ENCODE measurements around the gene ACTRT2.

Gene ACTRT2

DNA sequence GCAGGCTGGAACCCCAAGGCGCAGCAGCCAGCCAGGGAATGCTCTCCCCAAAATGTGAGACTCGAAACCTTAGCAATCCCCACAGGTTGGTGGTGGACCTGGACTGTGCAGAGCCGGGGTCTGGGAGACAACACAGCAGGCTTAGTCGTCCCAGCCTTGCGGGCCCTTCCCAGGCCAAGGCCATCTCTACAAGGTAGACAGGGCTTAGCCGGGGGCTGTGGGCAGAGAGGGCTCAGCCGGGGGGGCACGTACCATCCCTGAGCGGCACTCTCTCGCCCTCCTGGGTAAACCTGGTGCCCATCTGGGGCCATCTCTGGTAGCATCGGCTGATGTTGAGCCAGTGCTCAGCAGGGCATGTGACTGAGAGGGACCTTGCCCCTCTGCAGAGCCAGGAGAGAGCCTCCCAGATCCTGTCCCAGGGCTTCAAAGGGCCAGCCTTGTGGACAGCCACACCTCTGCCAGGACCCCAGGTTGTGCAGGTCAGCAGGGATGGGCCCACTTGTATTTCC, 2.2 kb upstream of the ACTRT2 start:
- DNase-seq = no peak

GRCh38 chr1:3019516-3020051, 1.7 kb upstream of the ACTRT2 start:
- no peak for DNase-seq

DNA sequence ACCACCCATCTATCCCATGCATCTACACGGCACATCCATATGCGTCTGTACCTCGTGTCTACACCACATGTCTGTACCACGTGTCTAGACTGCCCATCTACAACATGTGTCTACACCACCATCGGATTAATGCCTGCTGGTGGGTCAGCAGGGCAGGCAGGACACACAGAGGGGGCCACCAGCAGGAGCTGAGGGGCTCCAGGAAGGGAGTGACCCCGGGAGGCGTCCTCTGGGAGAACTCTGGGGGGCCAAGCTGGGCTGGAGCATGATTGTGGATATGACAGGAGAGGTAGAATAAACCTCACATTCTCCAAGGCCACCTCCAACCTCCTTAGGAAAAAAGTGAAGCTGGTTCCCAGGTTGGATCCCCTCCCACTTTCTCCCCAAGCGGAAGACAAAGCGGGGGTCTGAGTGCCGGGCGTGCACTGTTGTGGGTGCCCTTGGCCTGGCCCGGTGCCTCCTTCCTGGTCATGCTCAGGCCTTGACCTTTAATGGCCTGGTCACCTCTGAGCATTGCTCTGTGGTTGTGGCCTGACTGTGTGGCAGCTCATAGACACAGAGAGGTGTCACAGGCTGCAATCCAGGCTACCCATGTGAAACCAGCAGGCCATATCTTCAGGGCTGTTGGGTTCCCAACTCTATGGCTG, 881 bp upstream of the ACTRT2 start:
- no peak for DNase-seq

DNA sequence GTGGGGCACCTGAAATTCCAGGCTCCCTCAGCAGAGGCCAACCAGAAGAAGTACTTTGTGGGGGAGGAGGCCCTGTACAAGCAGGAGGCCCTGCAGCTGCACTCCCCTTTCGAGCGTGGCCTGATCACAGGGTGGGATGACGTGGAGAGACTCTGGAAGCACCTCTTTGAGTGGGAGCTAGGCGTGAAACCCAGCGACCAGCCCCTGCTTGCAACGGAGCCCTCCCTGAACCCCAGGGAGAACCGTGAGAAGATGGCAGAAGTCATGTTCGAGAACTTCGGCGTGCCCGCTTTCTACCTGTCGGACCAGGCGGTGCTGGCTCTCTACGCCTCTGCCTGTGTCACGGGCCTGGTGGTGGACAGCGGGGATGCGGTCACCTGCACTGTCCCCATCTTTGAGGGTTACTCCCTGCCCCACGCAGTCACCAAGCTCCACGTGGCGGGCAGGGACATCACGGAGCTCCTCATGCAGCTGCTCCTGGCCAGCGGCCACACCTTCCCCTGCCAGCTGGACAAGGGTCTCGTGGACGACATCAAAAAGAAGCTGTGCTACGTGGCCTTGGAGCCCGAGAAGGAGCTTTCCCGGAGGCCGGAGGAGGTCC, 634 bp downstream of the ACTRT2 start:
- no peak for DNase-seq

DNA sequence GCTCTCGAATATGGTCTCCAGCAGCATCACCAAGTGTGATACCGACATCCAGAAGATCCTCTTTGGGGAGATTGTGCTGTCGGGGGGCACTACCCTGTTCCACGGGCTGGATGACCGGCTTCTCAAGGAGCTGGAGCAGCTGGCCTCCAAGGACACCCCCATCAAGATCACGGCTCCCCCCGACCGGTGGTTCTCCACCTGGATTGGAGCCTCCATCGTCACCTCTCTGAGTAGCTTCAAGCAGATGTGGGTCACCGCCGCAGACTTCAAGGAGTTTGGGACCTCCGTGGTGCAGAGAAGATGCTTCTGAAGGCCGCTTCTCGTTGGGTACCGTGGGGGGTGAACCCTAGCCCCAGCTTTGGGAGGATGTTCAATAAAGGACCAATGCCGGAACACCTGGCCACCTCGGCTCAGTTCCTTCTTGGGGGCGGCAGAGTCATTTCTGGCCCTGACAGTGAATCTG, 1.3 kb downstream of the ACTRT2 start:
- DNase-seq = no peak

GRCh38 chr1:3022976-3023375, 1.7 kb downstream of the ACTRT2 start:
- no peak for DNase-seq

DNA sequence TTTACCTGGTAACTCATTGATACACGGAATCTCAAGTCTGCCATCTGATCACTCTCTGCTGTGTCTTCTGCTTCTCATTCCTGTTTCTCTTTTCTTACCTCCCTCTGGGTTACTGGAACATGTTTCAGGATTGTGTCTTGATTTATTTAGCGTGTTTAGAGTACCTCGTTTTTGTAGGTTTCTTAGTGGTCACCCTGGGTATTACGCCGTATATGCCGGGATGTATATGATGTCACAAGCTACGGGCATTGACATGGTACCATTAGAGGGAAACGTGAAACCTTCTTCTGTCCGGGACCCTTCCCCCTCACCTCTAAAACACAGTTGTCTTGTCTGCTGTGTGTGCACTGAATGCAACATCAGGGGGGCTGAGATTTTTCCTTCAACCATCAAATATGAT, 2.8 kb downstream of the ACTRT2 start:
- DNase-seq = no peak

- DNase-seq = no peak
Measured at GRCh38 chr1:3024588-3024987, 3.3 kb downstream of the ACTRT2 start.

DNA sequence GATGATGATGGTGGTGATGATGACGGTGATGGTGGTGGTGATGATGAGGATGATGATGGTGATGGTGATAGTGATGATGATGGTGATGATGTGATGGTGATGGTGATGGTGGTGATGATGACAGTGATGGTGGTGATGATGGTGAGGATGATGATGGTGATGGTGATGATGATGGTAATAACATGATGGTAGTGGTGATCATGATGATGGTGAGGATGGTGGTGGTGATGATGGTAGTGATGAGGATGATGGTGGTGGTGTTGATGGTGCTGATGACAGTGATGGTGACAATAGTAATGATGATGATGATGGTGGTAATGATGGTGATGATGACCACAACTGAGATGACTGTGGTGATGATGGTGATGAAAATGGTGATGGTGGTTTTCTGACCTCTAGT, 4.9 kb downstream of the ACTRT2 start:
- no peak for DNase-seq

- no peak for DNase-seq
Measured at GRCh38 chr1:3026581-3027391, 5.5 kb downstream of the ACTRT2 start.

- no peak for DNase-seq
Measured at GRCh38 chr1:3027611-3028371, 6.5 kb downstream of the ACTRT2 start.

DNA sequence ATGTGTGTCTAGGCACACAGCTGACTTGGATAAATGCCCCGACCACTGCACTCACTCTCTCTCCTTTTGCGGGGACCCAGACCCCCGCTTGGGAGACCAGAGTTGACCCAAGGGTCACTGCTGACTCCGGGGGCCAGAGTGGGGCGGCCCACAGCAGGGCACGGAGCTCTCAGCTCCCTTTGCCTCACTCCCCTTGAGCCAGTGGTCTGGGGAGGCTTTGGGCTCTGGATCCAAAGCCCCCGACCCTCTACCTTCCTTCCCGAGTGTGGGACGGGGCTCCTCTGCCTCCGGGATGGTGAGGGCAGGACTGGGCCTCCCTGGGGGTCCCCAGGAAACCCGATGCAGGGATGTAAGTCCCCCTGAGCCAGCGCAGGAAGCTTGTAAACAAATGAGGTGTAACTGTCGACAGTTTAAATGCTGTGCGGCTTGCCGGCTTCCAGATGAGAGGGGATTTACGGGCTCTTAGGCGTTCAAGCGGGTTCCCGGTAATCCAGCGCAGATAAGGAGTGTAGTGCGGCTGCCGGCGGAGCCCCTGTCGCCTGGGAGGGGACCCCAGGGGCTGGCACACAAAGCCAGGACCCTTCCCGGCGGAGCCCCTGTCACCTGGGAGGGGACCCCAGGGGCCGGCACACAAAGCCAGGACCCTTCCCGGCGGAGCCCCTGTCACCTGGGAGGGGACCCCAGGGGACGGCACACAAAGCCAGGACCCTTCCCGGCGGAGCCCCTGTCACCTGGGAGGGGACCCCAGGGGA, 7.4 kb downstream of the ACTRT2 start:
- DNase-seq = no peak

DNA sequence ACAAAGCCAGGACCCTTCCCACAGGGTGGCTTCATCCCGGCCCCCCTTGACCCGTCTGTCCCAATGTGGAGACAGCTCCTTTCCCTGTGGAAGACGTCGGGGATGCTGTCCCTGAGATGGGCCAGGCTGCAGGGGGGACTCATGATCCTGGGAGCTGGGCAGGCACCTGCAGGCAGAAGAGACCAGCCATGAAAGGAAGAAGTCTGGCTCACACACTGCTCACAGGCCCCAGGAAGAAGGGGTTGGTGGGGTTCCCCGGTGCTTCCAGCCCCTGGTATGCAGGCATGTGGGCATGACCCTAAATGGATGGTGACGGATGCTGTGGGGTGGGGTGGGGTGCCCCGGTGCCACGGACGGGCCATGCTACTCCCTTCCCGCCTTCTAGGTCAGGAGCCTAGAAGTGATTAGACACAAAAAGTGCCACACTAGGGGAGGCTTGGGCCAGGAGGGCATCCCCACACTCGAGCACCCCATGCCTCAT, 8.3 kb downstream of the ACTRT2 start:
- DNase-seq = no peak

DNA sequence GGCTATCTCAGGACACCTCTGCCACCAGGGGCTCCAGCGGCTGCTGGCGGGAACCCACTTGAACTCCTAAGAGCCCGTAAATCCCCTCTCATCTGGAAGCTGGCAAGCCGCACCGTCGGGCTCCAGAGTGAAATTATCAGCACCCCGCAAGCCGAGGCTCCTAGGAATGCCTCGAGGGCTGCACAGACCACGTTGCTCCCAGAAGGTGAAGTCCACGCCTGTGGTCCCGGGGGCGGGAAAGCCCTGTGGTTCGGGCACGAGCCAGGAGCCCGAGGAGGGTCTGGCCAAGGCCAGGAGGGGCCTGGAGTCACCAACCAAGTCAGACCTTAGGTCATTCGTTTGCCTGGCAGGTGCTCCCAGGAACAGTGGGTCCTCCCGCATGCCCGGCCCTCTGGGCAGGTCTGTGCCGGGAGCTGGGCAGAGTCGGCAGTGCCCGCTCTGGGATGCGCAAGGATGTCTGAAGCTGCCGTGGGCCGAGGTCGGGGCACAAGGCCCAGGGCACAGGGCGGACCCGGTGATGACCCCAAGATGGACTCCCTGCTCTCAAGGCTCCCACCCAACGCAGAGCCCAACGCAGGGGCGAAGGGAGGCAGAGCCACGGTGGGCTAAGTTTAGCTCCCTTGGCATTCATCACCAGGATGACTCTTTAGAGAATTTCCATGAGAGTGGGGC, 8.9 kb downstream of the ACTRT2 start:
- no peak for DNase-seq

DNA sequence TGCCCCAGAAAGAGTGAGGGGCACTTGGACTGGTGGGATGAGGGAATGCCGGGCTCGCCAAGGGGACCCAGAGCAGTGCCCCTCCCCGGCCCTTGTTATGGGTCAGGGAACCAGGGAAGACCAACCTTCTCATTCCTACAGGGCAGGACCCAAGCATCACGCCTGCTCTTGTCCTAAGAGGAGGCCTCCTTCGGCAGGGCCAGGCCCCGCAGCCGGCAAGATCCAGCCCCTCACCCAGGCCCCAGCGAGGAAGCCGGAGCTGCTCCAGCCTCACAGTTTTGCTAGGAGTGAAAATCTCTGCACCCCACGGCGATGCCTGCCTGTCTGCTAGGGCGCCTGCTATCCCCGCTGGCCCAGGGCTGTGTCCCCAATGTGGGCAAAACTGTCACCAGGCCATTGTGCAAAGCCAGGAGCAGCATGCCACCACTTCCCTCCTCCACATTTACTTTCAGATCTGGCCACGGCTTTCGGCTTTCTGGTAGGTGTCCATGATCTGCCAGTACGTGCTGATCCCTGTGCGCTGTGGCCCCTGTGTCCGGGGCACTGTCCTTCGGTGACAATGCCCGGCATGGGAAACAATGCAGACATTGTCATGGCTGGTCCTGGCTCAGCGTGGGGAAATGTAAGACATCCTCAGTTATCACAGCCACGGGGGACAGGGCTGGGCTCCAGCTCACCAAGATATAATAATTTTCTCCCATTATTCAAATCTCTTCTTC, 9.6 kb downstream of the ACTRT2 start:
- DNase-seq = no peak

GRCh38 chr1:3031401-3032221, 10.3 kb downstream of the ACTRT2 start:
- no peak for DNase-seq

- no peak for DNase-seq
Measured at GRCh38 chr1:3032371-3033039, 11.2 kb downstream of the ACTRT2 start.

DNA sequence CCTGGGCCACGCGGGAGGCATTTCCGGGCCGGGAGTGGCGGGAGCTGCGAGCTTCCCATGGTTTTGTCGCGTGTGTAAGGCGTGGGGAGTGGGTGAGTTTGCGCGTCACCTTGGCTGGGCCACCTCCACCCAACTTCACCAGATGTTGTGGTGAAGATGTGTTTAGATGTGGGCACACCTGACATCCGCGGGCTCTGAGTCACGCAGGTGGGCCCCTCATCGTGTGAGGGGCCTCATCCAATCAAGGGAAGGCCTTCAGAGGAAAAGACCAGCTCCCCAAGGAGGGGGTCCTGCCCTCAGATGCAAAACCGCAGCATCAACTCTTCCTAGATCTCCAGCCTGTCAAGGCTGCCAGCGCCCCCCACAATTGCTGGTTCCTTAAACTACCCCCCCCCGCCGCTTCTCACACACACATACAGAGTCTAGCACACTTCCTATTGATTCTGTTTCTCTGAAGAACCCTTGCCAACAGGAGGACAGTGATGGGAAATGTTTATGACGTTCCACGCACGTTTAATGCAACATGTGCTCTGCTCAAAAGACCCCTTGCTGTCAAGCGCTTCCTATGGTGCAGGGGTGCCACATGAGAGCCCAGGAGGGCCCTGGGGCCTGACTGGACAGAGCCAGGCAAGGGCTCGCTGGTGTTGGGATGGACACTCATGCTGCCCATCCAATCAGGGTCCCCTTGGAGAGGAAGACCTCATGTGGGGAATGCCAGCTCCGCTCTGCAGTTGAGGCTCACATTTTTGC, 11.9 kb downstream of the ACTRT2 start:
- peak; percentile 38 for DNase-seq

DNA sequence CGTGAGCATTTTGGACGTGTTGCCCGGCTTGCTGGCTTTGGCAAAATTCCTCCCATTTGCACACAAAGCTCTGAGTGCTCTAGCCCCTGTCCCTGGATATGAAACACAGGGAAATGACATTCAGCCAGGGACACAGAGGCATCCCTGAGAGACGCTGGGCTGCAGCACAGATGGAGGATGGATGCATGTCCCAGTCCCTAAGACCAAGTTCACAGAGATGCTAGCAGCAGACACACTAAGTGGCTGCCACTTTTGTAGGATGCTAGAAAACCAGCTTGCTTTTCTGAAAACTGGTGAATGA, 12.5 kb downstream of the ACTRT2 start:
- DNase-seq = no peak

Measured in activated gamma-delta T cell treated with Interleukin-2 at 50 U/mL for 16 hours (primary cell).